ENCODE measurements around the gene DAB2IP. TPM values are rescaled to one million over a fixed set of nuclear protein-coding genes. Genes with fewer than 3 reads are reported as not detected.
"Not testable (repeated sequence)": the region's sequence is repeated elsewhere in the genome, so short reads cannot be mapped to it uniquely, and the experiment has no call there.

DAB2IP gene
- polyA plus RNA-seq, 1 donor (not counting 4 experiments of a cell fraction or from before 2014, with no cell fraction given), result 28.6 TPM

- no peak overlapping the region for H3K4me2 ChIP-seq (ENCODE audit: control insufficient read depth, extremely low read depth, insufficient read depth, low read depth, low read length)
- H3K9ac ChIP-seq (ENCODE audit: control insufficient read depth, extremely low read depth, insufficient read depth, low read length), result no peak overlapping the region
- no peaks in the 10 kb centered on the region for H3K9me3 ChIP-seq (ENCODE audit: control insufficient read depth, low read depth, low read length)
- H3K9me1 ChIP-seq (ENCODE audit: control insufficient read depth, extremely low read depth, insufficient read depth, low read length), result peaks cover 2% of the 10 kb centered on the region
- peaks cover 14% of the 10 kb centered on the region for H4K20me1 ChIP-seq (ENCODE audit: control insufficient read depth, extremely low read depth, insufficient read depth, low read length)
- dilution Hi-C loops (cut with MboI; ENCODE audit: extremely low pct_ligation_motif_present, low sequenced_read_pairs), result no loop called here
- peaks cover 73% of the 10 kb centered on the region for H3K79me2 ChIP-seq (ENCODE audit: control insufficient read depth, insufficient read depth, low read length)
- H3K27ac ChIP-seq (ENCODE audit: control insufficient read depth, insufficient read depth, low read length), result no peak overlapping the region
- H2AFZ ChIP-seq (ENCODE audit: control insufficient read depth, low read length), result no peak overlapping the region
- TF ChIP-seq CTCF (optimal IDR thresholded peaks at IDR 0.05 in 1 of 3, IDR thresholded peaks at IDR 0.05 in 1 of 3, conservative IDR thresholded peaks at IDR 0.05 in 1 of 3; ENCODE audit: extremely low read depth in 1 of 3, insufficient read depth in 2 of 3, low read length in 3 of 3) (no peak), EZH2 (IDR thresholded peaks at IDR 0.05; ENCODE audit: low read length) (no peak)
- FAIRE-seq (no peak), DNase-seq (ENCODE audit: low read depth, low spot score) (no peak)
- no peaks in the 10 kb centered on the region for H3K27me3 ChIP-seq (ENCODE audit: control insufficient read depth, extremely low read depth, insufficient read depth, low read length)
- H3K4me3 ChIP-seq (ENCODE audit: control insufficient read depth in 2 of 3, extremely low read depth in 1 of 3, insufficient read depth in 2 of 3, low read depth in 1 of 3, low read length in 3 of 3), result no peak overlapping the region
- H3K4me1 ChIP-seq (ENCODE audit: control insufficient read depth, extremely low read depth, insufficient read depth, low read length), result peaks cover 27% of the 10 kb centered on the region
- H3K36me3 ChIP-seq (ENCODE audit: control insufficient read depth in 2 of 2, extremely low read depth in 1 of 2, insufficient read depth in 2 of 2, low read length in 2 of 2), result peaks cover 0 to 9% of the 10 kb centered on the region in 2 experiments
These were observed 88.5 kb downstream of the DAB2IP start for GRCh38 chr9:121739971-121740370.

- no peaks in the 10 kb centered on the region for H3K27me3 ChIP-seq (ENCODE audit: control insufficient read depth, extremely low read depth, insufficient read depth, low read length)
- no peak overlapping the region for H2AFZ ChIP-seq (ENCODE audit: control insufficient read depth, low read length)
- no peak overlapping the region for H3K4me2 ChIP-seq (ENCODE audit: control insufficient read depth, extremely low read depth, insufficient read depth, low read depth, low read length)
- FAIRE-seq (no peak), DNase-seq (ENCODE audit: low read depth, low spot score) (no peak)
- no peak overlapping the region for H3K9ac ChIP-seq (ENCODE audit: control insufficient read depth, extremely low read depth, insufficient read depth, low read length)
- no peak for TF ChIP-seq EZH2 (IDR thresholded peaks at IDR 0.05; ENCODE audit: low read length)
- TF ChIP-seq CTCF (optimal IDR thresholded peaks at IDR 0.05 in 1 of 3, IDR thresholded peaks at IDR 0.05 in 1 of 3, conservative IDR thresholded peaks at IDR 0.05 in 1 of 3; ENCODE audit: extremely low read depth in 1 of 3, insufficient read depth in 2 of 3, low read length in 3 of 3), result no peak
- H3K9me1 ChIP-seq (ENCODE audit: control insufficient read depth, extremely low read depth, insufficient read depth, low read length), result peaks cover 4% of the 10 kb centered on the region
- no peak overlapping the region for H3K27ac ChIP-seq (ENCODE audit: control insufficient read depth, insufficient read depth, low read length)
- dilution Hi-C loops (cut with MboI; ENCODE audit: extremely low pct_ligation_motif_present, low sequenced_read_pairs), result no loop called here
- H3K79me2 ChIP-seq (ENCODE audit: control insufficient read depth, insufficient read depth, low read length), result peaks cover 82% of the 10 kb centered on the region
- H3K4me1 ChIP-seq (ENCODE audit: control insufficient read depth, extremely low read depth, insufficient read depth, low read length), result peaks cover 14% of the 10 kb centered on the region
- H4K20me1 ChIP-seq (ENCODE audit: control insufficient read depth, extremely low read depth, insufficient read depth, low read length), result peaks cover 20% of the 10 kb centered on the region
- H3K9me3 ChIP-seq (ENCODE audit: control insufficient read depth, low read depth, low read length), result no peaks in the 10 kb centered on the region
- peaks cover 0 to 9% of the 10 kb centered on the region in 2 experiments for H3K36me3 ChIP-seq (ENCODE audit: control insufficient read depth in 2 of 2, extremely low read depth in 1 of 2, insufficient read depth in 2 of 2, low read length in 2 of 2)
- no peak overlapping the region for H3K4me3 ChIP-seq (ENCODE audit: control insufficient read depth in 2 of 3, extremely low read depth in 1 of 3, insufficient read depth in 2 of 3, low read depth in 1 of 3, low read length in 3 of 3)
These were observed 89.9 kb downstream of the DAB2IP start for GRCh38 chr9:121741228-121741918.

- dilution Hi-C loops (cut with MboI; ENCODE audit: extremely low pct_ligation_motif_present, low sequenced_read_pairs); H3K9ac ChIP-seq (ENCODE audit: control insufficient read depth, extremely low read depth, insufficient read depth, low read length); DNase-seq (ENCODE audit: low read depth, low spot score); H2AFZ ChIP-seq (ENCODE audit: control insufficient read depth, low read length); H3K4me1 ChIP-seq (ENCODE audit: control insufficient read depth, extremely low read depth, insufficient read depth, low read length); FAIRE-seq; H3K27me3 ChIP-seq (ENCODE audit: control insufficient read depth, extremely low read depth, insufficient read depth, low read length); H3K36me3 ChIP-seq (ENCODE audit: control insufficient read depth in 2 of 2, extremely low read depth in 1 of 2, insufficient read depth in 2 of 2, low read length in 2 of 2); H3K27ac ChIP-seq (ENCODE audit: control insufficient read depth, insufficient read depth, low read length); H3K4me2 ChIP-seq (ENCODE audit: control insufficient read depth, extremely low read depth, insufficient read depth, low read depth, low read length); H3K9me3 ChIP-seq (ENCODE audit: control insufficient read depth, low read depth, low read length); H3K9me1 ChIP-seq (ENCODE audit: control insufficient read depth, extremely low read depth, insufficient read depth, low read length); H3K4me3 ChIP-seq (ENCODE audit: control insufficient read depth in 2 of 3, extremely low read depth in 1 of 3, insufficient read depth in 2 of 3, low read depth in 1 of 3, low read length in 3 of 3): not testable (repeated sequence)
- H3K79me2 ChIP-seq (ENCODE audit: control insufficient read depth, insufficient read depth, low read length), result peaks cover 84% of the 10 kb centered on the region
- H4K20me1 ChIP-seq (ENCODE audit: control insufficient read depth, extremely low read depth, insufficient read depth, low read length), result peaks cover 20% of the 10 kb centered on the region
These were observed 90.5 kb downstream of the DAB2IP start for GRCh38 chr9:121741919-121742283.
